GM19193 (cell line): ENCODE data around the gene ERBB2.

Experiments
- POLR2A ChIP-seq: IDR thresholded peaks from 4 replicates; pipeline ENCODE4 v1.6.1; 2011; ENCODE audit not compliant: insufficient read depth, insufficient read length; ENCODE audit errors: extremely low read depth

Gene ERBB2

DNA sequence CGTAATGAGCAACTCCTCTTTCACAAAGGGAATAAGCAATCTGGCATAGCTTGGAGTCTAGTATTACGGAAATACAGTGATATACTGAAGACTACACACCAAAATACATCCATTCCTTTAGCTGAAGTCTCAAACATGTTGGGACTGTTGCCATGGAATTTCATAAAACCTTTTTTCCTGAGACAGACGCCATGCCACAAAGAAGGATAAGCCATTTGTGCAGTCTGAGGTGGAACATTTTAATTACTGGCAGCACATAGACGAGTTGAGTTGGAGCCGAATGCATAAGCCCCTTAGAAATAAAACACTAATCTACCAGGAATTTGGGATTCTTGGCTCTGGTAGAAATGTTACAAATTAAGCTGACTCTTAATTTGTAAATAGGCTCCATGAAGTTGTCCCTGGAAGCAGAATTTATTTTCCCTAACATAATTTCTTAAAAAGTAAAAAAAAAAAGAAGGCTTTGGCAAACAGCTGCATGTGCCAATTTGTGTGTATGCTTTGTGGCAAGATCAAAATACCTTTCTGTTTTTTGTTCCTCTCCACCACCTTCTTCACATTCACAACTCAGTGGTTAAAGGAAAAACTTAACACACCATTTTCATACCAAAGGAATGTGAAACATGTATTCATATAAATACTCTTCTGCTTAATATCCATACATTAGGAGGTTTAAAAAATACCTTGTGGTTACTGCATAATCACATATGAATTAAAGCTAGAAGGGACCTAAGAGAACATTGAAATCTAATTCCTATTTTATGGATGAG is 63.4 kb downstream of the ERBB2 start:
- no peak for TF ChIP-seq POLR2A

DNA sequence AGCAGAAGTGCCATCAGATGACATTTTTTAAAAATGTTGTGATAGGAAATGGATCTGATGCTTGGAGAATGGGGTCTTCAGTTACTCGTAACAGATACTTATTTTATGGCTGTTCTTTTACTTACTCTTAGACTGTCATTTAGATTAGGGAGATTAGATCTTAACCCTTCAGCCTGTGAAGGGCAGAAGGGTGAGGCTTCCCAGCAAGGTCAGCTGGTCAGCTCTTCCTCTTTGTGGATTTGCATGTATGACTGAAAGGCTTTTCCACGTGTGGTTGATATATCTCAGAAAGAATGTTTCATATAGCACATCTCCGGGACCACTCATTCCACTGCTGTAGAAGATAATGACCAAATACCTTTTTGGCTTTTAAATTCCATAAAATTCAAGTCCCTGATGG is 65.3 kb downstream of the ERBB2 start:
- TF ChIP-seq POLR2A: no peak

DNA sequence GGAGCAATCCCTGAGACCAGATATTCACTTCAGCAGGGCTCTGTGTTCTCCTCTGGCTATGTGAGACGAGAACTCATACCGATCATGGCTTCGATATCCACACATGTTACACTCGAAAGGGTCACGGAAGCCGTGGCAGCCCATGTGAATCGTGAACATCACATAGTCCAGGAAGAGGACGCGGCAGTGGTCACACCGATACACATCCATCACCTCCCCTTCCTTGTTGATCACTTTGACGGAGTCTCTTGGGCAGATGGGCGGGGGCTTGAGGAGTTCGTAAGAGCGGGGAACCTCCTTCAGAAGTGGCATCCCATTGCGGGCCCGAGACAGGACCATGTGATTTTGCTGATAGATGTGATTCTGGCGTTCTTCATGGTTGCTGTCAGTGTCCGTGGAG is 65.9 kb downstream of the ERBB2 start:
- TF ChIP-seq POLR2A: peak; percentile 24

DNA sequence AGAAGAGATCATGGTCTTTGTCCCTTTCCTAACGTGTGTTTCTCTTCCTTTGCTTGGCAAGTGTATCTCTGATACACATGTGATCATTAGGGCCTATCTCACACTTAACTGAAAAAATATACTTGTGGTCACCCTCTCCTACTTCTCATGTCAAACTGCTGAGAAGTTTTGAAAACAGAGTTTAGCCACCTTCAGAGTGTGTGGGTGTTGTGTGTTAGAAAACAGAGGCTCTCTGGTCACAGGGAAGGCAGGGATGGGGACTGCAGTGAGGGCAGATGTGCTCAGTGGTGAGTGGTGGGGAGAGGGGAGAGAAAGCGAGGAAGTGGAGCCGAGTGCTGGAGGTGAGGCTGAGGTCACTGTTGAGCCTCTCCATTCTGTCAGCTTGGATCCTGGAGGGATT is 67.3 kb downstream of the ERBB2 start:
- no peak for TF ChIP-seq POLR2A

DNA sequence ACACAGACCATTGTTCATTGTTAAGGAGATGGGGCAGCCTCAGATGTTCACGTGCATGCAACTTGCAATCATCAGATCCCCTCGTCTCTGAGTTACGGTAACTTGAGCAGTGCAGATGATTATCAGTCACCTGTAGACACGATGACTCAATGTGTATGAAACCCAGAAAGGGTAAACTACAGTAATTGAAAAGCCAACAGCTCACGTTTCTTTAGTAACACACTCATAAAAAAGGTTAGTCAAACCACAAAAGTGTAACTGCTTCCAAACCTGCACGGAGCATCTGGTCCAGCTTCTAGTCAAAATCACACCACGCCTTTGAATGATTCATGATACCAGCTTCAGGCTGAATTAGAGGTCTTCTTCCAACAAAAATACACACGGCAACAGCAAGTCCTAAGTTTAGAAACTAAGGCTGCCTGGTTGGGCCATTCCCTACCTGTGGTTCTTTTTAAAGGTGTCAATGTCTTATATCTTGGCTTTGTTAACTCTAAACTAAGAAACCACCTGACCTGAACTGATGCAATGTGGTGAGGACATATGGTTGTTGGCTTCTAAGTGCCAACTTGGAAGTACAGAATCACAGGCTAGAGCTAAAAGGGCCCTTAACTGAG is 70.2 kb downstream of the ERBB2 start:
- peak; percentile 43 for TF ChIP-seq POLR2A

DNA sequence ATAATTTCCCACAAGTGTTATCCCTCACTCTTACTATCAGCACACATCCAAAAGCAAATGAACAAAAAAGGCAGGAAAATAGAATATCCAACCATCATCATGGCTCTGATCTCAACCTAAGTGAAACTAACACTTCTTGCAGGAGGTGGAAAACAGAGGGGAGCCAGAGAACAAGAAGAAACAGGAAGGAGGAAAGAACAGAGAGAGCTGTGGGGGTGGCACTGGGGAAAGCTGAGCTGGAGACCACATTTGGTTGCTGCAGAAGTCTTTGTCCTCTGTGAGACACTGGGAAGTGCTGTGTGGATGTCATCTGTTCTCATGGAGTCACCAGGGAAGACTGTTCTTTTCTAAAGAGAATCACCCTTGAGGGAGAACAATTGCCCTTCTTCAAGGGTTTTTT is 72.6 kb downstream of the ERBB2 start:
- no peak for TF ChIP-seq POLR2A

DNA sequence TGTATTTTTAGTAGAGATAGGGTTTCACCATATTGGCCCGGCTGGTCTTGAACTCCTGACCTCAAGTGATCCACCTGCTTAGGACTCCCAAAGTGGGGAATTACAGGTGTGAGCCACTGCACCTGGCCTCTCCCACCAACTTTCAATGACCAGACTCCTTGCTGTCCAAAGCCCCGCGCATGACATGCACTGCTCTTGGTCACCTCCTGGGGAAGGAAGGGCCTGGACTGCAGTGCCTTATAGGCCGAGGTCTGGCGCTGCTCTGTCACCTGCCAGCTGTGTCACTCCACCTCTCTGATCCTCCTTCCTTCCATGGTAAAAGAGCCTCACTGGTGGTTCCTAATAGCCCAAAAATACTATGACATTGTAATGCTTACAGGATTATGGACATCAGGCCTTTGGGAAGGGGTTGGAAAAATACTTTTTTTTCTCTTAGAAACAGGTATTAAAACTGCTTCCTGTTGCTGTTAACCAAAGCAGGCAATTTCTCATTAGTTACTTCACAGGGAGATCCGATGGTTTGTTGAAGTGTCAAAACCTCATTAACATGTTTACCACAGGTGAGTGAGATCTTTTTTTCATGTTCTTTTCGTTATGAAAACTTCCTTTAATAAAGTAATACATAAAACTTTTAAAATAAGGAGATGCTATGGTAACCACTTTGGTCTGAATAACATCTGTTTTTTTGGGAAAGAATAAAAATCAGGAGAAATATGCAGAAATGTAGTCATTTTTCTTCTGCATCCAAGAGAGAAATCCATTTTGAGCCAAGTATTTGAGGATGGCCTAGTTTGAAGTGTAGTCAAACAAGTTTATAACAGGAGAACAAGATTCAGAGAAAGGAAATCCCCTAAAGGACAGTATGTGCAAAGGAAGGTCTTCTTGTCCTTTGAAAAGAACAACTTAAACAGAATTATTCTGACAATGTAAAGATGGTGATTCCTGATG is 73.4 kb downstream of the ERBB2 start:
- no peak for TF ChIP-seq POLR2A

DNA sequence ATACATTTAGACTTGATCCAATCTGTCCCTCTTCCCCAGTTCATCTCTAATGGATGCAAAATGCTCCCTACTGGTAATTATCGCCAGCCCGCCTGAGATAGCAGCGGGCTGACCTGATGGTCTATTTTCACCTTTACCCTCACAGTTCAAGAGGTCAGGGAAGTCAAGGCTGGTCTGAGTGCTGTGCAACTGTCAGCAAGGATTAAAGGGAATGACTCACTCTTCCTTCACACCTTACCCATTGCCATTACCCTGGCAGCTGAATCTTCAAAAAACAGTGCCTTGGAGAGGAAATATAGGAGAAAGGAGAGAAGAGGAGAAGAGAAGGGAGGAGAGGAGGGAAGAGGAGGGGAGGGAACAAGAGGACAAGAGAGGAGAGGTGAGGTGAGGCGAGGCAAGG is 74.2 kb downstream of the ERBB2 start:
- no peak for TF ChIP-seq POLR2A

DNA sequence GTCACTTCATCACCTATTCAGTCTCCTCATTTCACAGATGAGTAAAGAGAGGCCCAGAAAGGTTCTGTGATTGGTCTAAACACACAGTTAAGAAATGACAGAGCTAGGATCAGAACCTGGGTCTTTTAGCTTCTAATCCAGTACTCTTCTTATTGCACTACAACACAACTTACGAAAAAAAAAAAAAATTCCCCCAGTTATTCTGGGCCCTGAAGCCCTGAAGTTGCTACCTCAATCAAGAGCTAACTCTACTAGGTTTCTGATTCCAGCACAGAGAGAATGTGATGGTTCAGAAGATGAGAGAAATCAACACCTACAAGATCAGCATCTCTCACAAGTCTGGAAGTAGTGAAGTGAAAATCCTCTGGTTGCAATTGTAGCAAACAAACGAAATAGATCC is 75.2 kb downstream of the ERBB2 start:
- TF ChIP-seq POLR2A: no peak

DNA sequence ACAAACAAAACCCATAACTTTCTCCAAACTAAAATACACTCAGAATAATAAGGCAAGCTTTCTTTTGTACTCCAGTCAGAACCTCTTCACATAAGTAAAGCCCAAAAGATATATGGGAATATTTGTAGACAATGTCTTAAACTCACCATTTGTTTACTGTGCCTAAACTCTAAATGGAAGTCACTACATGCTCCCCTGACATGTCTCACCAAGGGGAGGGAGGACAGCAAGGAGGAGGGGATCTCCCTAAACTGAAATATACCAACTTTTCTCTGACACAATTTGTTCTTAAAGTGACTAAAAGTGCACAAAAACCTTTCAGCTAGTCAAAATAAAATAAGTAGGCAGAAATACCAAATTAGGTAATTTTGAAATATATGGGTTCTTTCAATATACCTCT is 76.4 kb downstream of the ERBB2 start:
- no peak for TF ChIP-seq POLR2A

DNA sequence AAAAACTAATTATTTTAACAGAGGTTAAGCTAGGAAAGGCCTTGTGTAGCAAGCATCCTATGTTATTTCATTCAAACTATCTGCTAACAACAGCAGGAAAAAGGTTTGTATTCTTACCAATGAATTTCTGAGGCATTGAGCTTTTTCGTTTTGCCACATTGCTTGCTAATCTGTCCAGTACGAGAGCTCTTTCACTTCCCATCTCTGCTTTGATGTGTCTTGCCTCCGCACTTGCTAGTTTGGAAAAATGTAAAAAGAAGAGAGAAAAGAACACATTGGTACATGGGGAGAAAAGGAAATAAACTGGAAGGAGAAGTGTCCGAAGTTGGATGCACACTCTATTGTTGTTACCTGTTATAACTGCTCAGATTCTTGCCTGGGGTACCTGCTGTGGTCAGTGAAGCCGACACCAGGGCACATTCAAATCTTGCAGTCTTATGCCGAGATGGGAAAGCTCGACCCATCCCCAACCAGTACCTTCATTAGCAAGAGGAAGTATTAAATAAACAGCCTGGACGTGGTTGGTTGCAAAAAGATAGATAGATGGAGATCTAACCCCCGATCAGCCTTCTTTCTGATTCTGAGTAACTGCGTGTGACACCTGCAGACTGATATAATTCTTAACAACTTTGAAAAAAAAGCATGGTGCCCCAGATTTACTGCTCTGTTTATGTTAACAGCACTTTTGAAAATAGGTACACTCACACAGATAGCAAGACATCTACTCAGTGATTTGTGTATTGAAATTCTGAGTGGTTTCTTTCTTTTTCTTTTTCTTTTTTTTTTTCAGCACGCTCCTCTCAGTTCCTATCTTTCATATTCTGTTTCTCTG is 77.9 kb downstream of the ERBB2 start:
- TF ChIP-seq POLR2A: peak; percentile 53
